ENCODE results near the gene PDGFRA. TPM values are rescaled to one million over a fixed set of nuclear protein-coding genes. Genes with fewer than 3 reads are reported as not detected.

The PDGFRA gene
- total RNA-seq, 1 experiment from 2014 or later: 0.25 TPM

DNA sequence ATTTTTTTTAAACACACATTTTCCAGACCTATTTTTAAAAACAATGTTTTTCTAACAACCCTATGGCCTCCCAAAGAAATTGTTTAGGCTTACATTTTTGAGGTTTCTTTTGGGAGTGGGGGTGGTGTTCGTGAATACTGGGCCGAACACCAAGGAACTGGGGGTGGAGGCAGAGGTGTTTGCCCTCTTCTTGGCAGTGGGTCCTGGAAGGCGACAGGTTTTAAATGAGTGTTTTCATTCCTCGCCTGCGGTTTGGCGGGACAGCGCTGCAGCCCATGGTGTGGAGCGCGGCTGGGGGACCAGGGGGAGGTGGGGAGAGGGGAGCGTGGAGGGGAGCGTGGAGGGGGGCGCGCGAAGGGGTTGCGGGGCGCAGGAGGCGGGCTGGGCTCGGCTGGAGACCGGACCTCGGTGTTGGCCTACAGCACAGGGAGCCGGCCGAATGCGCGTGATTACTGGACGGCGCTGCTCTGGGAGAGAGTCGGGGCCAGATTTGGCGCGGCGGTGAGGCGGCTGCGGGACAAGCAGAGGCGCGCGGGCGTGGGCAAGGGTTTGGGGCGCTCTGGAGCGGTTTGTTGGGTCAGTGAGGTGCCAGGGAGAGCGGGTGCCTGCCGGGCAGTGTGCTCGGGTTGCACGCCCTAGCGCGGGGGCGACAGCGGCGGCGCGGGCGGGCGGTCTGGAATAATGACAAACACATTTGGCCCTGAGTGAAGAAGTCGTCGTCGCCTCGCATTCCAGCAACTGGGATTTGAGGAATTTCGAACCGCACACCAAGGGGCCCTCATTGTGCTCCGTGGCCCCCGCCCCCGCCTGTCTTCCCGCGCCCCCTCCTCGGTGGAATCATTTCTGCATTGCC, 764 bp downstream of the PDGFRA start:
- Histone ChIP-seq H3K9me3 (ENCODE audit: control insufficient read depth in 1 of 2, insufficient read depth in 1 of 2, low read depth in 1 of 2, low read length in 2 of 2) (no peaks in the 10 kb centered on the region), H3K9ac (ENCODE audit: low read length) (no peak overlapping the region), H3K9me2 (ENCODE audit: insufficient read depth) (no peaks in the 10 kb centered on the region), H4K20me1 (ENCODE audit: insufficient read depth) (no peaks in the 10 kb centered on the region), H3K79me2 (ENCODE audit: insufficient read depth, low read length) (no peaks in the 10 kb centered on the region), H2AFZ (ENCODE audit: low read depth, low read length, poor library complexity, severe bottlenecking) (no peak overlapping the region), H3K4me1 (ENCODE audit: control insufficient read depth in 1 of 2, insufficient read depth in 2 of 2, low read length in 2 of 2) (peaks cover 0 to 27% of the 10 kb centered on the region in 2 experiments; a peak in 3 of 4 replicates), H3K36me3 (ENCODE audit: control insufficient read depth in 1 of 2, insufficient read depth in 2 of 2, low read length in 2 of 2) (no peaks in the 10 kb centered on the region), H3K4me2 (ENCODE audit: low read length) (no peak overlapping the region), H3K4me3 (replicated peaks in 1 of 2; ENCODE audit: low read depth in 1 of 2, low read length in 2 of 2) (no peak overlapping the region), H3K27me3 (ENCODE audit: insufficient read depth, low read length) (no peaks in the 10 kb centered on the region), H3K27ac (ENCODE audit: low read depth, low read length) (no peak overlapping the region)
- ChIA-PET CTCF (interaction anchor here (0.6 to 1.6 kb wide), 3 partner anchors 300 to 1613 kb away, joined by 3 to 4 read pairs (median 4); no protein-coding TSS in a partner anchor), POLR2A (no interaction called here), RAD21 (ENCODE audit: low non-redundant PET in 1 of 2, low total read pairs in 2 of 2, uncharacterized antibody in 2 of 2, unreplicated experiment in 2 of 2) (no interaction called here)
- ATAC-seq (no peak), DNase-seq (ENCODE audit: low read depth, low spot score) (no peak)
- no TSS peak for BruUV-seq (replicated peaks)
- intact Hi-C loops (cut with micrococcal nuclease): loop anchor here (5.0 to 10.0 kb wide), 4 partner anchors 615 to 1858 kb away; no protein-coding TSS in a partner anchor
- TF ChIP-seq, protein P1, sequence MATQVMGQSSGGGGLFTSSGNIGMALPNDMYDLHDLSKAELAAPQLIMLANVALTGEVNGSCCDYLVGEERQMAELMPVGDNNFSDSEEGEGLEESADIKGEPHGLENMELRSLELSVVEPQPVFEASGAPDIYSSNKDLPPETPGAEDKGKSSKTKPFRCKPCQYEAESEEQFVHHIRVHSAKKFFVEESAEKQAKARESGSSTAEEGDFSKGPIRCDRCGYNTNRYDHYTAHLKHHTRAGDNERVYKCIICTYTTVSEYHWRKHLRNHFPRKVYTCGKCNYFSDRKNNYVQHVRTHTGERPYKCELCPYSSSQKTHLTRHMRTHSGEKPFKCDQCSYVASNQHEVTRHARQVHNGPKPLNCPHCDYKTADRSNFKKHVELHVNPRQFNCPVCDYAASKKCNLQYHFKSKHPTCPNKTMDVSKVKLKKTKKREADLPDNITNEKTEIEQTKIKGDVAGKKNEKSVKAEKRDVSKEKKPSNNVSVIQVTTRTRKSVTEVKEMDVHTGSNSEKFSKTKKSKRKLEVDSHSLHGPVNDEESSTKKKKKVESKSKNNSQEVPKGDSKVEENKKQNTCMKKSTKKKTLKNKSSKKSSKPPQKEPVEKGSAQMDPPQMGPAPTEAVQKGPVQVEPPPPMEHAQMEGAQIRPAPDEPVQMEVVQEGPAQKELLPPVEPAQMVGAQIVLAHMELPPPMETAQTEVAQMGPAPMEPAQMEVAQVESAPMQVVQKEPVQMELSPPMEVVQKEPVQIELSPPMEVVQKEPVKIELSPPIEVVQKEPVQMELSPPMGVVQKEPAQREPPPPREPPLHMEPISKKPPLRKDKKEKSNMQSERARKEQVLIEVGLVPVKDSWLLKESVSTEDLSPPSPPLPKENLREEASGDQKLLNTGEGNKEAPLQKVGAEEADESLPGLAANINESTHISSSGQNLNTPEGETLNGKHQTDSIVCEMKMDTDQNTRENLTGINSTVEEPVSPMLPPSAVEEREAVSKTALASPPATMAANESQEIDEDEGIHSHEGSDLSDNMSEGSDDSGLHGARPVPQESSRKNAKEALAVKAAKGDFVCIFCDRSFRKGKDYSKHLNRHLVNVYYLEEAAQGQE (IDR thresholded peaks at IDR 0.05; ENCODE audit: low read depth): no peak
- TF ChIP-seq JUND (IDR thresholded peaks at IDR 0.05): no peak
- no peak for TF ChIP-seq CEBPB (IDR thresholded peaks at IDR 0.05; ENCODE audit: low read depth)
- TF ChIP-seq CBX3 (IDR thresholded peaks at IDR 0.05; ENCODE audit: low read depth): no peak
- no peak for TF ChIP-seq POLR2A (IDR thresholded peaks at IDR 0.05; ENCODE audit: borderline replicate concordance, extremely low read depth, insufficient read depth, insufficient read length)
- no peak for TF ChIP-seq TCF7L2 (IDR thresholded peaks at IDR 0.05; ENCODE audit: borderline replicate concordance, extremely low read depth, insufficient read depth, insufficient read length)
- TF ChIP-seq ZNF274 (IDR thresholded peaks at IDR 0.05; ENCODE audit: low read depth, low read length): no peak
- TF ChIP-seq, protein P2, sequence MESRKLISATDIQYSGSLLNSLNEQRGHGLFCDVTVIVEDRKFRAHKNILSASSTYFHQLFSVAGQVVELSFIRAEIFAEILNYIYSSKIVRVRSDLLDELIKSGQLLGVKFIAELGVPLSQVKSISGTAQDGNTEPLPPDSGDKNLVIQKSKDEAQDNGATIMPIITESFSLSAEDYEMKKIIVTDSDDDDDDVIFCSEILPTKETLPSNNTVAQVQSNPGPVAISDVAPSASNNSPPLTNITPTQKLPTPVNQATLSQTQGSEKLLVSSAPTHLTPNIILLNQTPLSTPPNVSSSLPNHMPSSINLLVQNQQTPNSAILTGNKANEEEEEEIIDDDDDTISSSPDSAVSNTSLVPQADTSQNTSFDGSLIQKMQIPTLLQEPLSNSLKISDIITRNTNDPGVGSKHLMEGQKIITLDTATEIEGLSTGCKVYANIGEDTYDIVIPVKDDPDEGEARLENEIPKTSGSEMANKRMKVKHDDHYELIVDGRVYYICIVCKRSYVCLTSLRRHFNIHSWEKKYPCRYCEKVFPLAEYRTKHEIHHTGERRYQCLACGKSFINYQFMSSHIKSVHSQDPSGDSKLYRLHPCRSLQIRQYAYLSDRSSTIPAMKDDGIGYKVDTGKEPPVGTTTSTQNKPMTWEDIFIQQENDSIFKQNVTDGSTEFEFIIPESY (IDR thresholded peaks at IDR 0.05; ENCODE audit: extremely low read depth, insufficient replicate concordance, low read length): no peak
- no peak for TF ChIP-seq SRF (IDR thresholded peaks at IDR 0.05; ENCODE audit: low read depth)
- TF ChIP-seq YY1 (IDR thresholded peaks at IDR 0.05; ENCODE audit: extremely low read depth, insufficient replicate concordance, low read depth, low read length): no peak
- TF ChIP-seq SIN3A (IDR thresholded peaks at IDR 0.05; ENCODE audit: low read depth): no peak
- no peak for TF ChIP-seq EZH2 (IDR thresholded peaks at IDR 0.05)
- TF ChIP-seq, protein P3, sequence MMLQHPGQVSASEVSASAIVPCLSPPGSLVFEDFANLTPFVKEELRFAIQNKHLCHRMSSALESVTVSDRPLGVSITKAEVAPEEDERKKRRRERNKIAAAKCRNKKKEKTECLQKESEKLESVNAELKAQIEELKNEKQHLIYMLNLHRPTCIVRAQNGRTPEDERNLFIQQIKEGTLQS (IDR thresholded peaks at IDR 0.05): no peak
- TF ChIP-seq RAD21 (IDR thresholded peaks at IDR 0.05; ENCODE audit: low read depth): no peak
- TF ChIP-seq, protein P4, sequence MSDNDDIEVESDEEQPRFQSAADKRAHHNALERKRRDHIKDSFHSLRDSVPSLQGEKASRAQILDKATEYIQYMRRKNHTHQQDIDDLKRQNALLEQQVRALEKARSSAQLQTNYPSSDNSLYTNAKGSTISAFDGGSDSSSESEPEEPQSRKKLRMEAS (IDR thresholded peaks at IDR 0.05): no peak
- TF ChIP-seq SP1 (IDR thresholded peaks at IDR 0.05; ENCODE audit: low read depth): no peak
- no peak for TF ChIP-seq POLR2AphosphoS5 (IDR thresholded peaks at IDR 0.05; ENCODE audit: low read depth, low read length)
- TF ChIP-seq ELF1 (IDR thresholded peaks at IDR 0.05; ENCODE audit: borderline replicate concordance, low read depth): no peak
- TF ChIP-seq, protein P5, sequence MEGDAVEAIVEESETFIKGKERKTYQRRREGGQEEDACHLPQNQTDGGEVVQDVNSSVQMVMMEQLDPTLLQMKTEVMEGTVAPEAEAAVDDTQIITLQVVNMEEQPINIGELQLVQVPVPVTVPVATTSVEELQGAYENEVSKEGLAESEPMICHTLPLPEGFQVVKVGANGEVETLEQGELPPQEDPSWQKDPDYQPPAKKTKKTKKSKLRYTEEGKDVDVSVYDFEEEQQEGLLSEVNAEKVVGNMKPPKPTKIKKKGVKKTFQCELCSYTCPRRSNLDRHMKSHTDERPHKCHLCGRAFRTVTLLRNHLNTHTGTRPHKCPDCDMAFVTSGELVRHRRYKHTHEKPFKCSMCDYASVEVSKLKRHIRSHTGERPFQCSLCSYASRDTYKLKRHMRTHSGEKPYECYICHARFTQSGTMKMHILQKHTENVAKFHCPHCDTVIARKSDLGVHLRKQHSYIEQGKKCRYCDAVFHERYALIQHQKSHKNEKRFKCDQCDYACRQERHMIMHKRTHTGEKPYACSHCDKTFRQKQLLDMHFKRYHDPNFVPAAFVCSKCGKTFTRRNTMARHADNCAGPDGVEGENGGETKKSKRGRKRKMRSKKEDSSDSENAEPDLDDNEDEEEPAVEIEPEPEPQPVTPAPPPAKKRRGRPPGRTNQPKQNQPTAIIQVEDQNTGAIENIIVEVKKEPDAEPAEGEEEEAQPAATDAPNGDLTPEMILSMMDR (IDR thresholded peaks at IDR 0.05 in 2 of 3, conservative IDR thresholded peaks at IDR 0.05 in 1 of 3; ENCODE audit: borderline replicate concordance in 1 of 3, insufficient read depth in 1 of 3, low read depth in 2 of 3, low read length in 2 of 3): no peak
